Measurements from ENCODE around the gene TPRKB.

DNA sequence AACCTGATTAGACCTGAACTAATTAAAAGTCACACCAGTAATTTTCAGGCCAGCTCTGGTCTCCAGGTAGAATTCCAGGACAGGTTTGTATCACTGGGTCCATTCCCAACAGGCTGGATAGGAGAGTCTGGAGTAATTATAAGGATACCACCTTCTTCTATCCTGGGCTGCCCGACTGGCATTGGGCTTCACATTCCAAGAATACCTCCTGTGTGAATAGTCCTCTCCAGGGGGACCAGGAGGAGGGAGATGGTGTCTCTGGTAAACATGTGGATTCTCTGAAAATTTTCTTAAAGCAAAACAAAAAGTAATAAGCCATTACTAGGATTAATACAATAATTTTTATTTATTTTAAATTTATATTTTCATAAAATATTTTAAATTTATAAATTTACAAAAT lies 25.4 kb upstream of the TPRKB start:
- TF ChIP-seq, protein P1, sequence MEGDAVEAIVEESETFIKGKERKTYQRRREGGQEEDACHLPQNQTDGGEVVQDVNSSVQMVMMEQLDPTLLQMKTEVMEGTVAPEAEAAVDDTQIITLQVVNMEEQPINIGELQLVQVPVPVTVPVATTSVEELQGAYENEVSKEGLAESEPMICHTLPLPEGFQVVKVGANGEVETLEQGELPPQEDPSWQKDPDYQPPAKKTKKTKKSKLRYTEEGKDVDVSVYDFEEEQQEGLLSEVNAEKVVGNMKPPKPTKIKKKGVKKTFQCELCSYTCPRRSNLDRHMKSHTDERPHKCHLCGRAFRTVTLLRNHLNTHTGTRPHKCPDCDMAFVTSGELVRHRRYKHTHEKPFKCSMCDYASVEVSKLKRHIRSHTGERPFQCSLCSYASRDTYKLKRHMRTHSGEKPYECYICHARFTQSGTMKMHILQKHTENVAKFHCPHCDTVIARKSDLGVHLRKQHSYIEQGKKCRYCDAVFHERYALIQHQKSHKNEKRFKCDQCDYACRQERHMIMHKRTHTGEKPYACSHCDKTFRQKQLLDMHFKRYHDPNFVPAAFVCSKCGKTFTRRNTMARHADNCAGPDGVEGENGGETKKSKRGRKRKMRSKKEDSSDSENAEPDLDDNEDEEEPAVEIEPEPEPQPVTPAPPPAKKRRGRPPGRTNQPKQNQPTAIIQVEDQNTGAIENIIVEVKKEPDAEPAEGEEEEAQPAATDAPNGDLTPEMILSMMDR (IDR thresholded peaks at IDR 0.05; ENCODE audit: low read depth, low read length, poor library complexity, severe bottlenecking) = no peak
- no peak for TF ChIP-seq EZH2phosphoT487 (IDR thresholded peaks at IDR 0.05; ENCODE audit: borderline replicate concordance, low read length)

Measured in DOHH2 (cell line).